Posterior vena cava (tissue), 2 donors: ENCODE measurements around the gene IGFBPL1. TPM values are rescaled to one million over a fixed set of nuclear protein-coding genes. Genes with fewer than 3 reads are reported as not detected.
"Not testable (repeated sequence)": the region's sequence is repeated elsewhere in the genome, so short reads cannot be mapped to it uniquely, and the experiment has no call there.

ENCODE experiments used
- DNase-seq: peaks from one replicate; pipeline ENCODE4 v3.0.0-alpha.2; 2020; ENCODE audit warnings: low spot score
- intact Hi-C, 2 donors: fragments of 100-400 bp; cut with DNase I; formaldehyde crosslinking; loops; one replicate each; pipeline versions ENCODE4 v1.14.1 to v1.14.2; 2022 to 2023
- long read RNA-seq, 2 donors: library from polyadenylated mRNA; unstranded; transcript quantifications; one replicate each; pipeline ENCODE4 v2.0.0, GENCODE V29; 2020 to 2021
- total RNA-seq, 2 donors: library from RNA; stranded (reverse); fragmentation: NEBNext Ultra II Directional; extraction: Animal tissue kit (Norgen Biotek cat#: 25700); gene quantifications; one replicate each; pipeline ENCODE4 v1.2.1, GENCODE V29; 2021
- donor health status: DM: yes; HTN: yes; CAD: no.
- donor health status: DM: yes; HTN: yes; CAD: no.

Gene IGFBPL1
- 1 to 10 TPM; 2.7 to 5.5 TPM for total RNA-seq
- long read RNA-seq, donor 1, partial matches to known transcripts, result 0 of 2 reads
- long read RNA-seq, donor 1, other reads (novel, unspliced or antisense), result 0 of 2 reads
- long read RNA-seq, donor 2, result 0 reads

- no peak for DNase-seq
- intact Hi-C loops, result no loop called here
Observed at GRCh38 chr9:38423973-38424843, at the start of gene IGFBPL1. Gene IGFBPL1, minus strand, starts transcription at chr9:38424454. Its CDS starts 30 bp downstream, at chr9:38424424.

- DNase-seq, intact Hi-C loops: not testable (repeated sequence)
Observed at GRCh38 chr9:38472583-38473249, 48.5 kb upstream of the IGFBPL1 start.

- no peak for DNase-seq
- intact Hi-C loops, result no loop called here
Observed at GRCh38 chr9:38467404-38467803, 43.1 kb upstream of the IGFBPL1 start.

GRCh38 chr9:38453835-38454234 is 29.6 kb upstream of the IGFBPL1 start:
- intact Hi-C loops, result no loop called here
- DNase-seq, result no peak

- intact Hi-C loops, result no loop called here
Observed at GRCh38 chr9:38451162-38451561, 26.9 kb upstream of the IGFBPL1 start.

GRCh38 chr9:38447703-38448102 is 23.4 kb upstream of the IGFBPL1 start:
- intact Hi-C loops, result no loop called here

More at GRCh38 chr9:38451162-38451561, 26.9 kb upstream of the IGFBPL1 start:
- DNase-seq, result no peak

GRCh38 chr9:38445154-38446043 is 21.1 kb upstream of the IGFBPL1 start:
- no peak for DNase-seq
- intact Hi-C loops, result no loop called here

More at GRCh38 chr9:38447703-38448102, 23.4 kb upstream of the IGFBPL1 start:
- DNase-seq, result no peak

GRCh38 chr9:38443597-38443996 is 19.3 kb upstream of the IGFBPL1 start:
- DNase-seq, result no peak
- intact Hi-C loops, result no loop called here

GRCh38 chr9:38443181-38443580 is 18.9 kb upstream of the IGFBPL1 start:
- no peak for DNase-seq
- intact Hi-C loops, result no loop called here

- intact Hi-C loops, result no loop called here
- no peak for DNase-seq
Observed at GRCh38 chr9:38442473-38443096, 18.3 kb upstream of the IGFBPL1 start.

- intact Hi-C loops, result no loop called here
- no peak for DNase-seq
Observed at GRCh38 chr9:38441347-38442085, 17.3 kb upstream of the IGFBPL1 start.

- DNase-seq, result no peak
- intact Hi-C loops, result no loop called here
Observed at GRCh38 chr9:38440516-38440915, 16.3 kb upstream of the IGFBPL1 start.

- intact Hi-C loops, result no loop called here
- no peak for DNase-seq
Observed at GRCh38 chr9:38439916-38440301, 15.7 kb upstream of the IGFBPL1 start.

GRCh38 chr9:38439291-38439915 is 15.1 kb upstream of the IGFBPL1 start:
- intact Hi-C loops, result no loop called here

GRCh38 chr9:38437193-38437823 is 13.1 kb upstream of the IGFBPL1 start:
- intact Hi-C loops, result no loop called here

More at GRCh38 chr9:38439291-38439915, 15.1 kb upstream of the IGFBPL1 start:
- no peak for DNase-seq

GRCh38 chr9:38436708-38437107 is 12.5 kb upstream of the IGFBPL1 start:
- intact Hi-C loops, result no loop called here

More at GRCh38 chr9:38437193-38437823, 13.1 kb upstream of the IGFBPL1 start:
- DNase-seq, result no peak

GRCh38 chr9:38435521-38435920 is 11.3 kb upstream of the IGFBPL1 start:
- intact Hi-C loops, result no loop called here
- DNase-seq, result no peak

More at GRCh38 chr9:38436708-38437107, 12.5 kb upstream of the IGFBPL1 start:
- DNase-seq, result no peak
